Type B pancreatic cell (in vitro differentiated cells): ENCODE measurements around the gene HLA-B. TPM values are rescaled to one million over a fixed set of nuclear protein-coding genes. Genes with fewer than 3 reads are reported as not detected.
"Not testable (repeated sequence)": the region's sequence is repeated elsewhere in the genome, so short reads cannot be mapped to it uniquely, and the experiment has no call there.

ENCODE experiments used
- DNase-seq: peaks from one replicate; pipeline ENCODE4 v3.0.0; 2021; ENCODE audit warnings: mixed read lengths; ENCODE audit not compliant: unreplicated experiment; ENCODE audit errors: extremely low spot score
- H3K27ac Mint-ChIP-seq: 2 replicates; pipeline ENCODE4 v1.8.0; 2021; ENCODE audit warnings: mild to moderate bottlenecking, mixed read lengths
- H3K27me3 Mint-ChIP-seq: 2 replicates; pipeline ENCODE4 v1.8.0; 2021; ENCODE audit warnings: mixed read lengths
- H3K36me3 Mint-ChIP-seq: 2 replicates; pipeline ENCODE4 v1.8.0; 2021; ENCODE audit warnings: mixed read lengths
- H3K4me1 Mint-ChIP-seq: one replicate; pipeline ENCODE4 v1.8.0; 2021; ENCODE audit warnings: mixed read lengths; ENCODE audit not compliant: unreplicated experiment
- H3K4me3 Mint-ChIP-seq: 2 replicates; pipeline ENCODE4 v1.8.0; 2021; ENCODE audit warnings: mild to moderate bottlenecking, mixed read lengths
- H3K9me3 Mint-ChIP-seq: 2 replicates; pipeline ENCODE4 v1.8.0; 2021; ENCODE audit warnings: mixed read lengths
- CTCF ChIP-seq: fragments of 200-600 bp; sonication (generic); conservative IDR thresholded peaks from 2 replicates; pipeline ENCODE4 v1.5.0; 2021; ENCODE audit warnings: antibody characterized with exemption, mild to moderate bottlenecking
- long read RNA-seq: library from polyadenylated mRNA; unstranded; transcript quantifications from one replicate; pipeline ENCODE4 v2.0.0, GENCODE V29; 2020
- total RNA-seq: library from RNA; stranded (reverse); gene quantifications from 2 replicates; pipeline ENCODE4 v1.2.1, GENCODE V29; 2021; ENCODE audit warnings: low replicate concordance

Gene HLA-B
- 53.9 and 116 TPM in 2 replicates for total RNA-seq
- long read RNA-seq, transcript HLA-B-249 (8 exons, 1,547 nt): major isoform, 104 of 112 reads
- long read RNA-seq, partial matches to known transcripts: 6 of 112 reads
- long read RNA-seq, other reads (novel, unspliced or antisense): 2 of 112 reads

- DNase-seq: no peak
- no peaks in the 10 kb centered on the region for H3K4me1 Mint-ChIP-seq
- peak within 1 kb of the TSS; percentile 63 for H3K27ac Mint-ChIP-seq
- H3K27me3 Mint-ChIP-seq: peaks cover 92% of the 10 kb centered on the region
- TF ChIP-seq CTCF: no peak
- peak within 1 kb of the TSS; percentile 84 for H3K4me3 Mint-ChIP-seq
- no peaks in the 10 kb centered on the region for H3K36me3 Mint-ChIP-seq
- H3K9me3 Mint-ChIP-seq: no peaks in the 10 kb centered on the region
Observed at GRCh38 chr6:31356946-31357466, at the start of gene HLA-B. TSS of gene HLA-B (minus strand) at chr6:31357179. CDS start at chr6:31357158, 21 bp downstream.

- H3K27me3 Mint-ChIP-seq: peaks cover 31% of the 10 kb centered on the region
Observed at GRCh38 chr6:31405996-31406395, 49.0 kb upstream of the HLA-B start.

GRCh38 chr6:31404061-31404364, 47.0 kb upstream of the HLA-B start:
- Mint-ChIP-seq H3K27me3 (peaks cover 45% of the 10 kb centered on the region), H3K27ac (peak overlapping the region; percentile 65), H3K4me1 (peaks cover 28% of the 10 kb centered on the region), H3K4me3 (peak overlapping the region; percentile 95)
- not testable (repeated sequence) for H3K36me3 Mint-ChIP-seq, DNase-seq, H3K9me3 Mint-ChIP-seq

More at GRCh38 chr6:31405996-31406395, 49.0 kb upstream of the HLA-B start:
- H3K27ac Mint-ChIP-seq: no peak overlapping the region
- no peaks in the 10 kb centered on the region for H3K9me3 Mint-ChIP-seq
- no peaks in the 10 kb centered on the region for H3K36me3 Mint-ChIP-seq
- H3K4me1 Mint-ChIP-seq: peaks cover 21% of the 10 kb centered on the region
- H3K4me3 Mint-ChIP-seq: peak overlapping the region; percentile 71
- no peak for DNase-seq
- TF ChIP-seq CTCF: no peak

GRCh38 chr6:31403283-31404060, 46.5 kb upstream of the HLA-B start, which contains the start of gene MICA:
TSS of gene MICA (plus strand) at chr6:31403595. CDS start at chr6:31403633, 38 bp downstream.
- Mint-ChIP-seq H3K9me3 (no peaks in the 10 kb centered on the region), H3K27ac (peak within 1 kb of the TSS; percentile 83), H3K27me3 (peaks cover 45% of the 10 kb centered on the region), H3K4me3 (peak within 1 kb of the TSS; percentile 95), H3K36me3 (peaks cover 4% of the 10 kb centered on the region), H3K4me1 (peaks cover 28% of the 10 kb centered on the region)
- TF ChIP-seq CTCF: peak; percentile 56
- DNase-seq: peak; percentile 82

GRCh38 chr6:31402324-31403282, 45.6 kb upstream of the HLA-B start:
- peak overlapping the region; percentile 83 for H3K27ac Mint-ChIP-seq
- H3K4me1 Mint-ChIP-seq: peaks cover 28% of the 10 kb centered on the region
- no peak for DNase-seq
- peaks cover 42% of the 10 kb centered on the region for H3K27me3 Mint-ChIP-seq
- no peak for TF ChIP-seq CTCF
- H3K4me3 Mint-ChIP-seq: peak overlapping the region; percentile 95
- H3K9me3 Mint-ChIP-seq: no peaks in the 10 kb centered on the region
- peaks cover 4% of the 10 kb centered on the region for H3K36me3 Mint-ChIP-seq
